ENCODE data around the gene MBNL1.
A peak's percentile ranks its signal among the peaks of the same experiment; 100 is the strongest.

MBNL1 gene

DNA sequence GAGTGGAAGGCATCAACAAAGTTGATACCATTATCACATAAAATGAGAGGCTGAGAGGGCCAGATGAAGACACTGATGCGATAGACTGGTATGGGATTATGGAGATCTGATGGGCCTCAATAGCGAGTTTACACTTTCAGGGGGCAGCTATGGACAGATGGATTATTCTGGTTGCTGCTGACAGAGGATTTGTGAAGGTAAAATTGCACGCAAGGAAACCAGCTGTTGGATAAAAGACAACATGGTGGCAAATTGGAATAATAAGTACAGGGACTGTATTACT is 203.9 kb downstream of the MBNL1 start:
- ChIA-PET POLR2A (no interaction called here), CTCF (interaction anchor here (0.6 to 1.6 kb wide), 16 partner anchors 11 to 462 kb away, joined by 3 to 9 read pairs (median 4); no protein-coding TSS in a partner anchor)
- Histone ChIP-seq H3K36me3 (ENCODE audit: control insufficient read depth in 2 of 2, insufficient read depth in 1 of 2, low read length in 2 of 2) (no peaks in the 10 kb centered on the region), H3K4me1 (ENCODE audit: control insufficient read depth, insufficient read depth, low read length) (no peaks in the 10 kb centered on the region), H3K4me3 (ENCODE audit: low read depth, low read length) (no peak overlapping the region), H3K27ac (ENCODE audit: extremely low read depth, low read depth, low read length) (no peak overlapping the region), H3K9me3 (ENCODE audit: control insufficient read depth, insufficient read depth, low read depth, low read length) (no peaks in the 10 kb centered on the region)
- TF ChIP-seq ZNF549 (tag by site-specific recombination; IDR thresholded peaks at IDR 0.05), result no peak
- TF ChIP-seq ZNF184 (tag by site-specific recombination; IDR thresholded peaks at IDR 0.05), result no peak
- no peak for TF ChIP-seq ZNF677 (tag by site-specific recombination; IDR thresholded peaks at IDR 0.05)
- TF ChIP-seq, protein P1, sequence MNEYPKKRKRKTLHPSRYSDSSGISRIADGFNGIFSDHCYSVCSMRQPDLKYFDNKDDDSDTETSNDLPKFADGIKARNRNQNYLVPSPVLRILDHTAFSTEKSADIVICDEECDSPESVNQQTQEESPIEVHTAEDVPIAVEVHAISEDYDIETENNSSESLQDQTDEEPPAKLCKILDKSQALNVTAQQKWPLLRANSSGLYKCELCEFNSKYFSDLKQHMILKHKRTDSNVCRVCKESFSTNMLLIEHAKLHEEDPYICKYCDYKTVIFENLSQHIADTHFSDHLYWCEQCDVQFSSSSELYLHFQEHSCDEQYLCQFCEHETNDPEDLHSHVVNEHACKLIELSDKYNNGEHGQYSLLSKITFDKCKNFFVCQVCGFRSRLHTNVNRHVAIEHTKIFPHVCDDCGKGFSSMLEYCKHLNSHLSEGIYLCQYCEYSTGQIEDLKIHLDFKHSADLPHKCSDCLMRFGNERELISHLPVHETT (tag by site-specific recombination; IDR thresholded peaks at IDR 0.05), result no peak
- no peak for TF ChIP-seq ZNF555 (tag by site-specific recombination; conservative IDR thresholded peaks at IDR 0.05)
- TF ChIP-seq, protein P2, sequence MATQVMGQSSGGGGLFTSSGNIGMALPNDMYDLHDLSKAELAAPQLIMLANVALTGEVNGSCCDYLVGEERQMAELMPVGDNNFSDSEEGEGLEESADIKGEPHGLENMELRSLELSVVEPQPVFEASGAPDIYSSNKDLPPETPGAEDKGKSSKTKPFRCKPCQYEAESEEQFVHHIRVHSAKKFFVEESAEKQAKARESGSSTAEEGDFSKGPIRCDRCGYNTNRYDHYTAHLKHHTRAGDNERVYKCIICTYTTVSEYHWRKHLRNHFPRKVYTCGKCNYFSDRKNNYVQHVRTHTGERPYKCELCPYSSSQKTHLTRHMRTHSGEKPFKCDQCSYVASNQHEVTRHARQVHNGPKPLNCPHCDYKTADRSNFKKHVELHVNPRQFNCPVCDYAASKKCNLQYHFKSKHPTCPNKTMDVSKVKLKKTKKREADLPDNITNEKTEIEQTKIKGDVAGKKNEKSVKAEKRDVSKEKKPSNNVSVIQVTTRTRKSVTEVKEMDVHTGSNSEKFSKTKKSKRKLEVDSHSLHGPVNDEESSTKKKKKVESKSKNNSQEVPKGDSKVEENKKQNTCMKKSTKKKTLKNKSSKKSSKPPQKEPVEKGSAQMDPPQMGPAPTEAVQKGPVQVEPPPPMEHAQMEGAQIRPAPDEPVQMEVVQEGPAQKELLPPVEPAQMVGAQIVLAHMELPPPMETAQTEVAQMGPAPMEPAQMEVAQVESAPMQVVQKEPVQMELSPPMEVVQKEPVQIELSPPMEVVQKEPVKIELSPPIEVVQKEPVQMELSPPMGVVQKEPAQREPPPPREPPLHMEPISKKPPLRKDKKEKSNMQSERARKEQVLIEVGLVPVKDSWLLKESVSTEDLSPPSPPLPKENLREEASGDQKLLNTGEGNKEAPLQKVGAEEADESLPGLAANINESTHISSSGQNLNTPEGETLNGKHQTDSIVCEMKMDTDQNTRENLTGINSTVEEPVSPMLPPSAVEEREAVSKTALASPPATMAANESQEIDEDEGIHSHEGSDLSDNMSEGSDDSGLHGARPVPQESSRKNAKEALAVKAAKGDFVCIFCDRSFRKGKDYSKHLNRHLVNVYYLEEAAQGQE (tag by site-specific recombination; IDR thresholded peaks at IDR 0.05), result no peak
- no peak for TF ChIP-seq KLF10 (tag by site-specific recombination; IDR thresholded peaks at IDR 0.05)
- no peak for TF ChIP-seq ZNF610 (tag by site-specific recombination; IDR thresholded peaks at IDR 0.05; ENCODE audit: borderline replicate concordance)
- TF ChIP-seq MYNN (tag by site-specific recombination; IDR thresholded peaks at IDR 0.05; ENCODE audit: borderline replicate concordance), result no peak
- no peak for TF ChIP-seq MZF1 (tag by site-specific recombination; IDR thresholded peaks at IDR 0.05; ENCODE audit: borderline replicate concordance)
- TF ChIP-seq ZNF426 (tag by site-specific recombination; IDR thresholded peaks at IDR 0.05), result no peak
- TF ChIP-seq ZNF112 (tag by site-specific recombination; IDR thresholded peaks at IDR 0.05), result no peak
- TF ChIP-seq ZFP69B (tag by site-specific recombination; IDR thresholded peaks at IDR 0.05), result no peak
- TF ChIP-seq KLF8 (tag by site-specific recombination; IDR thresholded peaks at IDR 0.05), result no peak
- TF ChIP-seq, protein P3, sequence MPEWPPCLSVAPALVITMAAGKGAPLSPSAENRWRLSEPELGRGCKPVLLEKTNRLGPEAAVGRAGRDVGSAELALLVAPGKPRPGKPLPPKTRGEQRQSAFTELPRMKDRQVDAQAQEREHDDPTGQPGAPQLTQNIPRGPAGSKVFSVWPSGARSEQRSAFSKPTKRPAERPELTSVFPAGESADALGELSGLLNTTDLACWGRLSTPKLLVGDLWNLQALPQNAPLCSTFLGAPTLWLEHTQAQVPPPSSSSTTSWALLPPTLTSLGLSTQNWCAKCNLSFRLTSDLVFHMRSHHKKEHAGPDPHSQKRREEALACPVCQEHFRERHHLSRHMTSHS (tag by site-specific recombination; IDR thresholded peaks at IDR 0.05), result no peak
- no peak for TF ChIP-seq BCL11A (tag by site-specific recombination; IDR thresholded peaks at IDR 0.05; ENCODE audit: low read depth)

DNA sequence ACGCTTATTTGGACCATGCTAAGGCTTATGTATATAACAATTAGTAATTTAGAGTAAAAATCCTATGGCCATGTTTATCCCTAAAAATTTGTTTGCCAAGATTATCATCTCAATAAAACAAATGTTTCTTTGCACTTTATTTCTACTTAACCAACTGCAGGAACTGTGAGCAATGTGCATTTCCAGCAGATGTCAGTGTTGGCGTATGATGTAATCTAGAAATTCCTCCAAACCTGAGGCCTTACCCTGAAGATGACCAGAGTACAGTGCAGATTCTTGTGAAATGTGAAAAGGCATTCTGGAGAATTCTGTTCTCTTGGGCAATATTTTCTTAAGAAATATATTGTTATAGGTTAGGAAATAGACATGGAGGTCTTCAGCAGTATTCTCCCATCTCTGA is 205.9 kb downstream of the MBNL1 start:
- Histone ChIP-seq H3K36me3 (ENCODE audit: control insufficient read depth in 2 of 2, insufficient read depth in 1 of 2, low read length in 2 of 2) (no peaks in the 10 kb centered on the region), H3K9me3 (ENCODE audit: control insufficient read depth, insufficient read depth, low read depth, low read length) (no peaks in the 10 kb centered on the region), H3K27ac (ENCODE audit: extremely low read depth, low read depth, low read length) (no peak overlapping the region), H3K4me3 (ENCODE audit: low read depth, low read length) (no peak overlapping the region), H3K4me1 (ENCODE audit: control insufficient read depth, insufficient read depth, low read length) (no peaks in the 10 kb centered on the region)
- TF ChIP-seq ZNF654 (tag by site-specific recombination; IDR thresholded peaks at IDR 0.05; ENCODE audit: low read depth) (peak; percentile 40), ZFP3 (tag by site-specific recombination; IDR thresholded peaks at IDR 0.05; ENCODE audit: low read depth) (no peak), ZNF624 (tag by site-specific recombination; IDR thresholded peaks at IDR 0.05) (no peak), ZNF391 (tag by site-specific recombination; IDR thresholded peaks at IDR 0.05; ENCODE audit: borderline replicate concordance, low read depth) (no peak), TRIM28 (IDR thresholded peaks at IDR 0.05; ENCODE audit: borderline replicate concordance, low read length) (no peak), BCL11B (tag by site-specific recombination; IDR thresholded peaks at IDR 0.05; ENCODE audit: low read depth) (no peak), ZNF211 (tag by site-specific recombination; IDR thresholded peaks at IDR 0.05; ENCODE audit: low read depth) (no peak)
- TF ChIP-seq, protein P4, sequence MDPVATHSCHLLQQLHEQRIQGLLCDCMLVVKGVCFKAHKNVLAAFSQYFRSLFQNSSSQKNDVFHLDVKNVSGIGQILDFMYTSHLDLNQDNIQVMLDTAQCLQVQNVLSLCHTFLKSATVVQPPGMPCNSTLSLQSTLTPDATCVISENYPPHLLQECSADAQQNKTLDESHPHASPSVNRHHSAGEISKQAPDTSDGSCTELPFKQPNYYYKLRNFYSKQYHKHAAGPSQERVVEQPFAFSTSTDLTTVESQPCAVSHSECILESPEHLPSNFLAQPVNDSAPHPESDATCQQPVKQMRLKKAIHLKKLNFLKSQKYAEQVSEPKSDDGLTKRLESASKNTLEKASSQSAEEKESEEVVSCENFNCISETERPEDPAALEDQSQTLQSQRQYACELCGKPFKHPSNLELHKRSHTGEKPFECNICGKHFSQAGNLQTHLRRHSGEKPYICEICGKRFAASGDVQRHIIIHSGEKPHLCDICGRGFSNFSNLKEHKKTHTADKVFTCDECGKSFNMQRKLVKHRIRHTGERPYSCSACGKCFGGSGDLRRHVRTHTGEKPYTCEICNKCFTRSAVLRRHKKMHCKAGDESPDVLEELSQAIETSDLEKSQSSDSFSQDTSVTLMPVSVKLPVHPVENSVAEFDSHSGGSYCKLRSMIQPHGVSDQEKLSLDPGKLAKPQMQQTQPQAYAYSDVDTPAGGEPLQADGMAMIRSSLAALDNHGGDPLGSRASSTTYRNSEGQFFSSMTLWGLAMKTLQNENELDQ (tag by site-specific recombination; IDR thresholded peaks at IDR 0.05; ENCODE audit: low read depth), result no peak
- TF ChIP-seq, protein P5, sequence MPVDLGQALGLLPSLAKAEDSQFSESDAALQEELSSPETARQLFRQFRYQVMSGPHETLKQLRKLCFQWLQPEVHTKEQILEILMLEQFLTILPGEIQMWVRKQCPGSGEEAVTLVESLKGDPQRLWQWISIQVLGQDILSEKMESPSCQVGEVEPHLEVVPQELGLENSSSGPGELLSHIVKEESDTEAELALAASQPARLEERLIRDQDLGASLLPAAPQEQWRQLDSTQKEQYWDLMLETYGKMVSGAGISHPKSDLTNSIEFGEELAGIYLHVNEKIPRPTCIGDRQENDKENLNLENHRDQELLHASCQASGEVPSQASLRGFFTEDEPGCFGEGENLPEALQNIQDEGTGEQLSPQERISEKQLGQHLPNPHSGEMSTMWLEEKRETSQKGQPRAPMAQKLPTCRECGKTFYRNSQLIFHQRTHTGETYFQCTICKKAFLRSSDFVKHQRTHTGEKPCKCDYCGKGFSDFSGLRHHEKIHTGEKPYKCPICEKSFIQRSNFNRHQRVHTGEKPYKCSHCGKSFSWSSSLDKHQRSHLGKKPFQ (tag by site-specific recombination; IDR thresholded peaks at IDR 0.05), result no peak
- ChIA-PET POLR2A (no interaction called here), CTCF (interaction anchor here (0.7 to 1.7 kb wide), 3 partner anchors 48 to 102 kb away, joined by 3 to 6 read pairs (median 3); no protein-coding TSS in a partner anchor)

Data from HEK293 (cell line).